Thoracic aorta (tissue), 2 donors: ENCODE data around the gene REM2. TPM values are rescaled to one million over a fixed set of nuclear protein-coding genes. Genes with fewer than 3 reads are reported as not detected.

Source experiments
- ATAC-seq: fragments of 150-250 bp; one replicate; pipeline ENCODE4 v1.8.0; 2017; ENCODE audit warnings: low read depth; ENCODE audit not compliant: insufficient number of reproducible peaks, low FRiP score
- DNase-seq: peaks from one replicate; pipeline ENCODE4 v3.0.0-alpha.2; 2020; ENCODE audit warnings: low spot score
- H3K27ac ChIP-seq, 2 donors: fragments of 200-600 bp; sonication (generic); 1 replicate in 1 of 2; 2 replicates in 1 of 2; pipeline ENCODE4 v1.5.1; 2016; ENCODE audit warnings: mild to moderate bottlenecking in 2 of 2, moderate library complexity in 2 of 2
- H3K27me3 ChIP-seq: fragments of 200-600 bp; sonication (generic); replicated peaks from 2 replicates; pipeline ENCODE4 v1.6.0; 2016; ENCODE audit warnings: mild to moderate bottlenecking; ENCODE audit not compliant: insufficient read depth
- H3K36me3 ChIP-seq: fragments of 200-600 bp; sonication (generic); one replicate; pipeline ENCODE4 v1.5.1; 2016
- H3K4me1 ChIP-seq, 2 donors: fragments of 200-600 bp; sonication (generic); 1 replicate in 1 of 2; 2 replicates in 1 of 2; pipeline versions ENCODE4 v1.5.1 to v1.6.0; 2016; ENCODE audit warnings: low read depth in 2 of 2, mild to moderate bottlenecking in 1 of 2; ENCODE audit not compliant: control insufficient read depth in 1 of 2
- H3K4me3 ChIP-seq: fragments of 200-600 bp; sonication (generic); 2 replicates; pipeline ENCODE4 v1.5.1; 2016; ENCODE audit warnings: mild to moderate bottlenecking
- H3K9me3 ChIP-seq: fragments of 200-600 bp; sonication (generic); 2 replicates; pipeline ENCODE4 v1.5.1; 2016
- total RNA-seq, 2 donors: library from RNA; depleted of rRNA; stranded (reverse); fragments of >200 nt; gene quantifications; one replicate each; pipeline versions ENCODE4 v1.1.0 to v1.2.3, GENCODE V29; 2016
- TF ChIP-seq, protein P1 (sequence below): fragments of 200-600 bp; sonication (generic); IDR thresholded peaks from one replicate; pipeline ENCODE4 v1.5.1; 2019; ENCODE audit warnings: antibody characterized with exemption

Gene REM2
- total RNA-seq, 2 donors from 2014 or later, result 0.28 TPM; not detected in 1

DNA sequence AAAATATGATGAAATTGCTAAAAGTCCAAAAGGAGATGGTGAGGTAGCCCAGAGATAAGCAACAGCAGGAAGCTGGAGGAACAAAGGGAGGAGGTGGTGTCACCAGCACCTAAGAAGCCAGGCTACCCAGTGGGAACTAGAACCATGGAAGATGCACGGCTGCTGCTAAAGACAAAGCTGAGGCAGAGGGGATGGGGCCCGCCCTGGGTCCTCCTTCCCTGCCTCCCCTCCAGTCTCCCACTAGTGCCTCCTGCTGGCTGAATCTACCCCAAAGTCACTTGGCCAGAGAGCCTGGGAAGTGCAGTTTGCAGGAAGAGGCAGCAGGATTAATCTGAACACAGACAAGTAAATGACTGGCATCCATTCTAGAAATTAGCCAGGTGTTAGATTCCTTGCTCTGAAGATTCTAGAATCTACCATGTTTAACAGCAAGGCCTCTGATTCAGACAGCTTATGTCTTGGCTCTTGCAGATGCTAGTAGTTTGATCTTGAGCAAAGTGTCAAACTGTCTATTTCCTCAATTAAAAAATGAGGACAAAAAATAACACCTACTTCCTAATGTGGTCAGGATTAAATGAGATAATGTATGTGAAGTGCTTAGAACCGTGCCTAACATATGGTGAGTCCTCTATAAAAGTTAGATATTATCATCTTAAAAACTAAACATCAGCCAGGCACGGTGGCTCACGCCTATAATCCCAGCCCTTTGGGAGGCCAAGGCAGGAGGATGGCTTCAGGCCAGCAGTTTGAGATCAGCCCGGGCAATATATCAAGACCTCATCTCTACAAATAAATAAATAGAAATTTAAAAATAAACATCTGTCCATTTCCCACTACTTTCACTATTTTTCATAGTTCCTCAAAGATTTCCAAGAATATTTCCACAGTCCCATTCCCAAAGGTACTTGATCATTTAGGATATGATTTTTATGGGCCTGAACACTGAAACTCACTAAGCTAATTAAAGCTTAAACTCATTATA is 17.3 kb upstream of the REM2 start:
- Histone ChIP-seq H3K36me3 (no peaks in the 10 kb centered on the region), H3K27me3 (no peaks in the 10 kb centered on the region), H3K4me3 (no peak overlapping the region), H3K9me3 (no peaks in the 10 kb centered on the region), H3K27ac (no peak overlapping the region), H3K4me1 (peaks cover 10 to 13% of the 10 kb centered on the region in 2 donors)
- TF ChIP-seq, protein P1, sequence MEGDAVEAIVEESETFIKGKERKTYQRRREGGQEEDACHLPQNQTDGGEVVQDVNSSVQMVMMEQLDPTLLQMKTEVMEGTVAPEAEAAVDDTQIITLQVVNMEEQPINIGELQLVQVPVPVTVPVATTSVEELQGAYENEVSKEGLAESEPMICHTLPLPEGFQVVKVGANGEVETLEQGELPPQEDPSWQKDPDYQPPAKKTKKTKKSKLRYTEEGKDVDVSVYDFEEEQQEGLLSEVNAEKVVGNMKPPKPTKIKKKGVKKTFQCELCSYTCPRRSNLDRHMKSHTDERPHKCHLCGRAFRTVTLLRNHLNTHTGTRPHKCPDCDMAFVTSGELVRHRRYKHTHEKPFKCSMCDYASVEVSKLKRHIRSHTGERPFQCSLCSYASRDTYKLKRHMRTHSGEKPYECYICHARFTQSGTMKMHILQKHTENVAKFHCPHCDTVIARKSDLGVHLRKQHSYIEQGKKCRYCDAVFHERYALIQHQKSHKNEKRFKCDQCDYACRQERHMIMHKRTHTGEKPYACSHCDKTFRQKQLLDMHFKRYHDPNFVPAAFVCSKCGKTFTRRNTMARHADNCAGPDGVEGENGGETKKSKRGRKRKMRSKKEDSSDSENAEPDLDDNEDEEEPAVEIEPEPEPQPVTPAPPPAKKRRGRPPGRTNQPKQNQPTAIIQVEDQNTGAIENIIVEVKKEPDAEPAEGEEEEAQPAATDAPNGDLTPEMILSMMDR, result no peak
- DNase-seq (no peak), ATAC-seq (no peak)

DNA sequence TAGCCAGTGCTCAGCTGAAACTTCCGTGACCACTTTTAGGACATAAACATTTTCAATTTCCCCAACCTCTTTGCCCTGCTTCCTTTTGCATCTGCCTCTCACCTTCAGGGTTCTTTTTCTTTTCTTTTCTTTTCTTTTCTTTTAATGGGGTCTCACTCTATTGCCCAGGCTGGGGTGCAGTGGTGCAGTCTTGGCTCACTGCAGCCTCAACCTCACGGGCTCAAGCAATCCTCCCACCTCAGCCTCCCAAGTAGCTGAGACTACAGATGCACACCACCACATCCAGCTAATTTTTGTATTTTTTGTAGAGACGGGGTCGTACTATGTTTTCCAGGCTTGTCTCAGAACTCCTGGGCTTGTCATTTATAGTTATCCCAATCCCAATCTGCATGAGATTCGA is 16.1 kb upstream of the REM2 start:
- TF ChIP-seq, protein P1, result no peak
- Histone ChIP-seq H3K27me3 (no peaks in the 10 kb centered on the region), H3K27ac (no peak overlapping the region), H3K4me3 (no peak overlapping the region), H3K4me1 (peaks cover 12 to 13% of the 10 kb centered on the region in 2 donors), H3K9me3 (no peaks in the 10 kb centered on the region), H3K36me3 (no peaks in the 10 kb centered on the region)
- DNase-seq (no peak), ATAC-seq (no peak)

DNA sequence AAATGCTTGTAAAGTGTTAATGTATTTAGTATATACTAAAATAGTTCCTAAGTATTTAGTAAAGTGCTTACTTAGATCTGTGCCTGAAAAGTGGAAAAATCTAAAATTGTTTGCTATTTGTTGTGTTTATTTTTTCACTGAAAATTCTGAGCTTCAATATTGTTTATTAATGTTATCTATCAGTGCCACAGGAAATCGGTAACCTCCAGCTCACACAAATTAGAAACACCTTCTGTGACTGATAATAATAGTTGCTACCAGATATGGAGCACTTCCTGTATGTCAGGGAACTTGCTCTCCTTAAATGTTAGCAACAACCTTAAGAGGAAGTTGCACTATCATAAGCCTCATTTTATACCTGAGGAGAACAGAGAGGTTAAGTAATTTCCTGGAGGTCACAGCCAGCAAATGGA is 12.2 kb upstream of the REM2 start:
- TF ChIP-seq, protein P1, result no peak
- Histone ChIP-seq H3K27me3 (no peaks in the 10 kb centered on the region), H3K4me3 (peak overlapping the region; percentile 95), H3K27ac (peak overlapping the region; percentile 98 to 99), H3K4me1 (peaks cover 19 to 45% of the 10 kb centered on the region in 2 donors), H3K9me3 (no peaks in the 10 kb centered on the region), H3K36me3 (peaks cover 24% of the 10 kb centered on the region)
- peak; percentile 4 for ATAC-seq
- no peak for DNase-seq

DNA sequence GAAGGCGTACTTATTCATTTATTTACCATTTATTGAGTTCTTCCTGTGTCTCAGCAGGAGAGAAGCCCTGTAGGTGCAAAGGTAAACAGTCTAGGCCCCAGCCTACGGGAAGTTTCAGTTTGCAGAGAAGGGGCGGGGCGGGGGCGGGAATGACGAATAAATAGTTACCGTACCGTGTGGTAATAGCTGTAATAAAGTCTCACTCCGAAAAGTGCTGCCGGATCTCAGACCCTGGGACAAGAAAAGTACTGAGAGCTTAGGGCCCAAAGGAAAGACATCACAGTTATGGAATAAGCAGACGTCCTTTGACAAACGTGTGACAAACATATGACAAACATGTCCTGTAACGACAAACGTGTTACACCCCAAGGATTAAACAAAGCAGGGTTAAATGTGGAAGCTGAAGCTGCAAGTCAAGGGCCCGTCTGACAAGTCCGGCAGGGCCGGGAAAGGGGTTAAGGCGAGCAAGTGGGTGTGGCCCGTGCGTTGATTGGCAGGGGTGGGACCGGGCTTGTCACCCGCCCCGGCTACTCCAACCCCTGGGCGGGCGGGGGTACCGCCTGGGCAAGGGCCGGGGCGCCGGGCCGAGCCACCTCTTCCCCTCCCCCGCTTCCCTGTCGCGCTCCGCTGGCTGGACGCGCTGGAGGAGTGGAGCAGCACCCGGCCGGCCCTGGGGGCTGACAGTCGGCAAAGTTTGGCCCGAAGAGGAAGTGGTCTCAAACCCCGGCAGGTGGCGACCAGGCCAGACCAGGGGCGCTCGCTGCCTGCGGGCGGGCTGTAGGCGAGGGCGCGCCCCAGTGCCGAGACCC is 11.6 kb upstream of the REM2 start, which contains the start of gene LRP10:
LRP10 (plus strand) TSS at position 517 of the 809 bp plus-strand sequence. CDS start 564 bp downstream, outside the sequence.
- DNase-seq, result peak; percentile 80
- TF ChIP-seq, protein P1, result no peak
- ATAC-seq, result peak; percentile 82
- H3K4me1 ChIP-seq, result peaks cover 19 to 50% of the 10 kb centered on the region in 2 donors
- H3K9me3 ChIP-seq, result no peaks in the 10 kb centered on the region
- H3K36me3 ChIP-seq, result peaks cover 30% of the 10 kb centered on the region
- H3K27ac ChIP-seq, result peak within 1 kb of the TSS; percentile 98 to 99
- peak within 1 kb of the TSS; percentile 95 for H3K4me3 ChIP-seq
- no peaks in the 10 kb centered on the region for H3K27me3 ChIP-seq
